Kidney (tissue), 14 donors: Measurements from ENCODE around the gene PHF19. TPM values are rescaled to one million over a fixed set of nuclear protein-coding genes. Genes with fewer than 3 reads are reported as not detected.

Source experiments
- DNase-seq, 5 donors: peaks; one replicate each; pipeline ENCODE4 v3.0.0-alpha.2; 2013 to 2020
- FAIRE-seq: peaks from 2 replicates; lab custom pipeline; 2012; peaks lifted over from hg19 to GRCh38; lab: Jason Lieb, UNC
- H3K27ac ChIP-seq, 2 donors: one replicate each; pipeline ENCODE4 v1.7.0; 2013; ENCODE audit warnings: low read depth in 2 of 2, low read length in 2 of 2, inconsistent platforms in 1 of 2
- H3K27me3 ChIP-seq: one replicate; pipeline ENCODE4 v1.7.1; 2013; ENCODE audit warnings: low read length, inconsistent platforms; ENCODE audit not compliant: control insufficient read depth, insufficient read depth
- H3K36me3 ChIP-seq, 3 donors: one replicate each; pipeline versions ENCODE4 v1.7.0 to v1.7.1; 2013; ENCODE audit warnings: low read length in 3 of 3, control low read depth in 1 of 3, inconsistent platforms in 1 of 3; ENCODE audit not compliant: insufficient read depth in 3 of 3, control insufficient read depth in 2 of 3
- H3K4me1 ChIP-seq, 3 donors: one replicate each; pipeline versions ENCODE4 v1.7.0 to v1.7.1; 2013; ENCODE audit warnings: low read length in 3 of 3, inconsistent platforms in 1 of 3, low read depth in 1 of 3; ENCODE audit not compliant: control insufficient read depth in 2 of 3, insufficient read depth in 2 of 3
- H3K4me3 ChIP-seq, 3 donors: one replicate each; pipeline versions ENCODE4 v1.7.0 to v1.8.1; 2013; ENCODE audit warnings: low read length in 3 of 3, control low read depth in 1 of 3, inconsistent platforms in 1 of 3
- H3K9ac ChIP-seq, 3 donors: one replicate each; pipeline versions ENCODE4 v1.7.0 to v1.7.1; 2013; ENCODE audit warnings: low read length in 3 of 3, control low read depth in 1 of 3, inconsistent platforms in 1 of 3
- H3K9me3 ChIP-seq, 3 donors: one replicate each; pipeline versions ENCODE4 v1.7.0 to v1.7.1; 2013; ENCODE audit warnings: low read length in 3 of 3, control low read depth in 1 of 3, inconsistent platforms in 1 of 3; ENCODE audit not compliant: control insufficient read depth in 2 of 3, insufficient read depth in 1 of 3
- intact Hi-C: fragments of 100-400 bp; cut with DNase I; formaldehyde crosslinking; loops from one replicate; pipeline ENCODE4 v1.11.1; 2022
- polyA plus RNA-seq: library from polyadenylated mRNA; stranded (reverse); fragments of 350-450 nt; fragmentation: Illumina TruSeq; extraction: RNeasy Lipid Tissue Mini Kit (QIAGEN cat#74804); gene quantifications from one replicate; pipeline ENCODE4 v1.2.3, GENCODE V29; 2014; ENCODE audit warnings: low read depth, low replicate concordance; ENCODE audit not compliant: insufficient read depth
- total RNA-seq: library from RNA; stranded (reverse); fragmentation: NEBNext Ultra II Directional; extraction: Animal tissue kit (Norgen Biotek cat#: 25700); gene quantifications from one replicate; pipeline ENCODE4 v1.2.1, GENCODE V29; 2021
- TF ChIP-seq, protein P1 (sequence below): IDR thresholded peaks from 3 replicates; pipeline ENCODE4 v1.5.1; 2012; ENCODE audit warnings: mild to moderate bottlenecking, moderate library complexity, borderline replicate concordance; ENCODE audit not compliant: insufficient read depth; ENCODE audit errors: extremely low read depth
- donor health status: control.
- donor health status: control.
- donor health status: control.
- donor health status: control.
- donor health status: control.
- donor health status: DM: yes; HTN: yes; CAD: no.
- donor health status: Normal renal cell carcinoma (clear cell type).

PHF19 gene
- total and polyA plus RNA-seq, 2 donors from 2014 or later, result 6.9 to 17.4 TPM

DNA sequence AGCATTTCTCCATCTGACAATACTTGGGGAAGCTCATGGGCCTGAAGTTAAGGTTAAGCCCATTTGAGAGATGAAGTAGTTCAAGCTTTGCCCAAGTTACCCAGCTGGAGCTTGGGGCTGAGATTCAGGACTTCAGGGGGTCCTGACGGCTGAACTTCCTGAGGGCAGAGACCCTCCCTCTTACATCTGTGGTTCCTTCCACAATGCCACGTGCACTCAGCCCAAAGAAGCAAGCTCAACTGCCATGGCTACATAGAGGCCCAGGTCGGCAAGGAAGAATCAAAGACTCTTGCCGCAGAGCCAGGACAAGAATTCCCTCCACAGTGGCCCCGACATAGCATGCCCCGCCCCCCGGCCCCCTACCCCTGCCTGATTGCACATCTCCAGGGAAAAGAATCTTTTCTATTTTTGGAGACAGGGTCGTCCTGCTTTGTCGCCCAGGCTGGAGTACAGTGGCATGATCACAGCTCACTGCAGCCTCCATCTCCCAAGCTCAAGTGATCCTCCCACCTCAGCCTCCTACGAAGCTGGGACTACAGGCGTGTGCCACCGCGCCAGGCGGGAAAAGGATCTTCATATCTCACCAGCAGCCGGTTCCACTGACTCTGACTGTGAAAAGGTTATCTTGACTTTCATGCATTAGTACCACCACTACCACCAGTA is 9.2 kb downstream of the PHF19 start:
- peaks cover 0 to 4% (median 3%) of the 10 kb centered on the region in 3 donors for H3K4me1 ChIP-seq
- no peaks in the 10 kb centered on the region for H3K9me3 ChIP-seq
- intact Hi-C loops, result no loop called here
- no peaks in the 10 kb centered on the region for H3K36me3 ChIP-seq
- H3K4me3 ChIP-seq, result peak overlapping the region; percentile 49 to 65 (median 59)
- FAIRE-seq, result no peak
- no peak overlapping the region for H3K27ac ChIP-seq
- no peak overlapping the region for H3K9ac ChIP-seq
- DNase-seq, result no peak
- no peaks in the 10 kb centered on the region for H3K27me3 ChIP-seq
- TF ChIP-seq, protein P1, sequence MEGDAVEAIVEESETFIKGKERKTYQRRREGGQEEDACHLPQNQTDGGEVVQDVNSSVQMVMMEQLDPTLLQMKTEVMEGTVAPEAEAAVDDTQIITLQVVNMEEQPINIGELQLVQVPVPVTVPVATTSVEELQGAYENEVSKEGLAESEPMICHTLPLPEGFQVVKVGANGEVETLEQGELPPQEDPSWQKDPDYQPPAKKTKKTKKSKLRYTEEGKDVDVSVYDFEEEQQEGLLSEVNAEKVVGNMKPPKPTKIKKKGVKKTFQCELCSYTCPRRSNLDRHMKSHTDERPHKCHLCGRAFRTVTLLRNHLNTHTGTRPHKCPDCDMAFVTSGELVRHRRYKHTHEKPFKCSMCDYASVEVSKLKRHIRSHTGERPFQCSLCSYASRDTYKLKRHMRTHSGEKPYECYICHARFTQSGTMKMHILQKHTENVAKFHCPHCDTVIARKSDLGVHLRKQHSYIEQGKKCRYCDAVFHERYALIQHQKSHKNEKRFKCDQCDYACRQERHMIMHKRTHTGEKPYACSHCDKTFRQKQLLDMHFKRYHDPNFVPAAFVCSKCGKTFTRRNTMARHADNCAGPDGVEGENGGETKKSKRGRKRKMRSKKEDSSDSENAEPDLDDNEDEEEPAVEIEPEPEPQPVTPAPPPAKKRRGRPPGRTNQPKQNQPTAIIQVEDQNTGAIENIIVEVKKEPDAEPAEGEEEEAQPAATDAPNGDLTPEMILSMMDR, result no peak

DNA sequence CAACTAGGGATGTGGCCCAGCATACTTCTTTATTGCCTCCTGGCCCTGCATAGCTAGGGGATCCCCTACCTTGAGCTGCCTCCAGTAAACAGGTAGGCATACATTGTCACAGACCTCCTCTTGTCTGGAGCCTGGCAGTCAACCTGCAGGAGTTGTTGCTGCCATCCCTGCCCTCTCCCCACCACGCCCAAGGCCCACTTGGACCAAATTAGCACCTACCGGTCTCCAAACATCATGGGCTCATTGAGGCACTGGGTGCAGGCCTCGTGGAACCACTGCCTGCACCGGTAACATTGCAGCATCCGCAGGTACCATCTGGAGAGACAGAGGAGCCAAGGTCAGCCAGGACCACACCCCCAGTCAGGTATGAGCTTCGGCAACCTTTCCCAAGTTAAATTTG is 10.3 kb downstream of the PHF19 start:
- intact Hi-C loops, result no loop called here
- Histone ChIP-seq H3K9me3 (no peaks in the 10 kb centered on the region), H3K4me1 (peaks cover 0 to 4% (median 3%) of the 10 kb centered on the region in 3 donors), H3K4me3 (no peak overlapping the region), H3K9ac (no peak overlapping the region), H3K27ac (no peak overlapping the region), H3K36me3 (no peaks in the 10 kb centered on the region), H3K27me3 (no peaks in the 10 kb centered on the region)
- FAIRE-seq (no peak), DNase-seq (no peak)
- TF ChIP-seq, protein P1, result no peak

DNA sequence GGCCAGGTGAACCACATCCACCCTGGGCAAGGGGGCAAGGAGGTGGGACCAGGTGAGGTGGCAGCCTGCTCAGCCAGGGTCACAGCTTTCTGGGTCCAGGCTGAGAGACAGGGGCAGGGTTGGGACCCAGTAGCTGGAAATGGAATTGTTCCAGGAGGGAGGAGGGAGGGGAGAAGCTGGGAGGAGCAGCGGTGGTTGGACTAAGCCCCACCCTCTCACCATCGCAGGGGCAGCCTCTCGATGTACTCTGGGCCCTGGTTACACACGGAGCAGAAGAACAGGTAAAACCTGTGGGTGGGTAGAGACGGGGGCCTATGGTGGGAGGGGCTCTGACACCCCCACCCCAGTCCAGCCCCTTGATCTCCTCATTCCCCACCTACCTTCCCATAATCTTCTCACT is 11.2 kb downstream of the PHF19 start:
- Histone ChIP-seq H3K9ac (no peak overlapping the region), H3K9me3 (no peaks in the 10 kb centered on the region), H3K27me3 (no peaks in the 10 kb centered on the region), H3K4me1 (peaks cover 0 to 4% (median 3%) of the 10 kb centered on the region in 3 donors), H3K4me3 (no peak overlapping the region), H3K27ac (no peak overlapping the region), H3K36me3 (no peaks in the 10 kb centered on the region)
- DNase-seq (no peak), FAIRE-seq (no peak)
- intact Hi-C loops, result no loop called here
- TF ChIP-seq, protein P1, result no peak
